MCF 10A (cell line): ENCODE measurements around the gene RNF44. TPM values are rescaled to one million over a fixed set of nuclear protein-coding genes. Genes with fewer than 3 reads are reported as not detected.

ENCODE experiments used
- BruUV-seq: library from RNA; stranded (reverse); fragments of 400-500 nt; replicated peaks from 2 replicates; lab custom pipeline; 2021; lab: Mats Ljungman, UMichigan
- CTCF ChIA-PET: fragments of 300-600 bp; sonication (Branson Sonifier 250); formaldehyde crosslinking; extraction: SDS; loops from one replicate; lab custom pipeline; 2021; ENCODE audit warnings: antibody characterized with exemption, inconsistent platforms; lab: Yijun Ruan, JAX
- POLR2A ChIA-PET: fragments of 300-600, 350-650 bp; sonication (Branson Sonifier 250); formaldehyde crosslinking; extraction: SDS; loops from one replicate; lab custom pipeline; 2020; ENCODE audit warnings: antibody characterized with exemption, inconsistent platforms; lab: Yijun Ruan, JAX
- DNase-seq: peaks from one replicate; pipeline ENCODE4 v3.0.0-alpha.2; 2018; ENCODE audit not compliant: unreplicated experiment
- H3K27ac Mint-ChIP-seq: one replicate; pipeline ENCODE4 v1.8.0; 2022; ENCODE audit warnings: mild to moderate bottlenecking, low read depth, mixed read lengths; ENCODE audit not compliant: unreplicated experiment
- H3K27me3 Mint-ChIP-seq: one replicate; pipeline ENCODE4 v1.8.0; 2022; ENCODE audit warnings: mixed read lengths; ENCODE audit not compliant: insufficient read depth, unreplicated experiment
- H3K36me3 Mint-ChIP-seq: one replicate; pipeline ENCODE4 v1.8.0; 2022; ENCODE audit warnings: mild to moderate bottlenecking, moderate library complexity, mixed read lengths; ENCODE audit not compliant: insufficient read depth, unreplicated experiment
- H3K4me1 Mint-ChIP-seq: one replicate; pipeline ENCODE4 v1.8.0; 2022; ENCODE audit warnings: mixed read lengths; ENCODE audit not compliant: insufficient read depth, unreplicated experiment
- H3K4me3 Mint-ChIP-seq: one replicate; pipeline ENCODE4 v1.8.0; 2022; ENCODE audit warnings: mild to moderate bottlenecking, moderate library complexity, mixed read lengths; ENCODE audit not compliant: unreplicated experiment
- H3K9me3 Mint-ChIP-seq: one replicate; pipeline ENCODE4 v1.8.0; 2022; ENCODE audit warnings: mixed read lengths; ENCODE audit not compliant: unreplicated experiment
- CTCF ChIP-seq: fragments of 200-600 bp; IDR thresholded peaks from one replicate; pipeline ENCODE4 v1.8.0; 2022; ENCODE audit warnings: antibody characterized with exemption, mild to moderate bottlenecking; ENCODE audit not compliant: unreplicated experiment
- intact Hi-C: fragments of 100-400 bp; cut with micrococcal nuclease; formaldehyde crosslinking; loops from 2 replicates; pipeline ENCODE4 v1.14.1; 2022
- total RNA-seq: library from RNA; stranded (reverse); gene quantifications from 2 replicates; pipeline ENCODE4 v1.2.3, GENCODE V29; 2022

The RNF44 gene
- total RNA-seq, 1 experiment from 2014 or later: 60.1 TPM

DNA sequence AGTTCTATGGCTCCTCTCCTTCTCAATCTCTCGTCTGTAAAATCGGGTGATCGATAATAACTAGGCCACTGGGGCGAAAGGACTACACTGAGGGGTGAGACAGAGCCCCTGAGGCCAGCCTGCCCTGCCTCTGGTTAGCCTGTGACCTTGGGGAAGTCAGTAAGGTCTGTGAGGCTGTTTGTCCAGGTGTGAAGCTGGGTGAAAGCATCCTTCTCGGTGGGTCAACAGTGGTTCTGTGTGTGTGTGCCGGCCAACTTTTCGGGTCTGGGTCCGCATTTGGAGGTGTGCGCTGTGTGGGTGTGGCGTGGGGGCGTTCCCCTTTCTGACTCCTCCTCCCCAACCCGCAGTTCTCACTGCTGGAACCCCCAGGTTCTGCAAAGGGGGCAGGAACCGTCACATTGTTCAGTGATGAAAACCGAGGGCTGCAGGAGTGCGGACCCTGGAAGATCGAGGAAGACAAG, 5.0 kb upstream of the RNF44 start:
- peaks cover 14% of the 10 kb centered on the region for H3K36me3 Mint-ChIP-seq
- POLR2A ChIA-PET: interaction anchor here (0.6 to 4.2 kb wide), 19 partner anchors 7 to 154 kb away, joined by 3 to 73 read pairs (median 11); partner anchors contain the start of genes CLTB, FAF2, HIGD2A and NOP16

DNA sequence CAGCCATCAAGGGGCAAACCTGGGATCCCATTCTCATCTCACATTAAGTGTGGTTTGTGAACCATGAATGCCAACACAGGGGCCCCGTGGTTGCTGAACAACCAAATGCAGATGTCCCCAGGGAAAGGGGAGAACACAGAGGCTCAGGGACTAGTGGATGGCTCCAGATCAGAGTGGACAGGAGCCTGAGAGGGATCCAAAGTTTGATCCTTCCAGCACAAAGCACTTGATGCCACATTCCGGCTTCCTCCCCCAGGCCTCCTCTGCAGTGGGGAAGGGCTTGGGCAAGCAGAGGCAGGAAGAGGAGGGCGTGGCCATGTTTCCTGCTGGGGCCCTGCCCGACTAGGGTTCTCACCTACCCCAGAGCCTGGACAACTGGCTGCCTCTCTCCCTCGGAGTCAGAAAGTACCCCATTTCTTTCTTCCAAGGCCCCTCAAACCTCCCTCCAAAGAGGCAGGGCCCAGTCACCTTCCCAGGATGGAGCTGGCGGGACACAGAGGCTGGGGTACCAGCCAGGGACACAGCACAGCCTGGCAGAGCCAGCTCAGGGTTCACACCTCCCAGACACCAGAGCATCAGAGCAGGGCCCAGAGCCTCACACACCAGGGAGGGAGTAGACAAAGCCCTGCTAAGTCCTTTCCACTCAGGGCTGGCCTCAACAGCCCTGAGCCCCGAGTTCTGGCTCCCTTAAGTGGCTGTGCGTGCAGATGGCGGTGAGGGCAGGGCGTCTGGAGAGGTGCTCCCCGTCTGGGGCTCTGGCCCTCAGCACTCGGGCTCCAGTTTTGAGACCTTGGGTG, 4.3 kb upstream of the RNF44 start:
- CTCF ChIA-PET: interaction anchor here (0.5 to 4.2 kb wide), 7 partner anchors 8 to 190 kb away, joined by 3 to 32 read pairs (median 4); partner anchors contain the start of genes CDHR2 and CLTB
- intact Hi-C loops: loop anchor here (2.0 kb wide), 2 partner anchors 37 to 43 kb away; no protein-coding TSS in a partner anchor
- H3K27ac Mint-ChIP-seq: peak overlapping the region; percentile 84
- peaks cover 14% of the 10 kb centered on the region for H3K36me3 Mint-ChIP-seq
- BruUV-seq: no TSS peak
- no peaks in the 10 kb centered on the region for H3K27me3 Mint-ChIP-seq
- H3K9me3 Mint-ChIP-seq: no peaks in the 10 kb centered on the region
- H3K4me3 Mint-ChIP-seq: peak overlapping the region; percentile 89
- H3K4me1 Mint-ChIP-seq: peaks cover 31% of the 10 kb centered on the region
- POLR2A ChIA-PET: interaction anchor here (1.0 to 4.2 kb wide), 6 partner anchors 52 to 153 kb away, joined by 4 to 73 read pairs (median 19); partner anchors contain the start of genes CLTB, FAF2, HIGD2A and NOP16
- TF ChIP-seq CTCF: no peak
- peak; percentile 86 for DNase-seq

More for the DNA sequence above, 5.0 kb upstream of the RNF44 start:
- CTCF ChIA-PET: interaction anchor here (0.5 to 4.2 kb wide), 14 partner anchors 8 to 190 kb away, joined by 3 to 32 read pairs (median 4); partner anchors contain the start of genes CLTB and FAF2
- intact Hi-C loops: loop anchor here (2.0 kb wide), 2 partner anchors 37 to 43 kb away; no protein-coding TSS in a partner anchor
- H3K27ac Mint-ChIP-seq: peak overlapping the region; percentile 84
- no peaks in the 10 kb centered on the region for H3K9me3 Mint-ChIP-seq
- TF ChIP-seq CTCF: no peak
- H3K4me3 Mint-ChIP-seq: peak overlapping the region; percentile 89
- peaks cover 31% of the 10 kb centered on the region for H3K4me1 Mint-ChIP-seq
- no peaks in the 10 kb centered on the region for H3K27me3 Mint-ChIP-seq
- no TSS peak for BruUV-seq
- peak; percentile 25 for DNase-seq

- Mint-ChIP-seq H3K27ac (peak overlapping the region; percentile 84), H3K4me3 (peak overlapping the region; percentile 89), H3K36me3 (peaks cover 15% of the 10 kb centered on the region), H3K4me1 (peaks cover 31% of the 10 kb centered on the region), H3K9me3 (no peaks in the 10 kb centered on the region), H3K27me3 (no peaks in the 10 kb centered on the region)
- no peak for TF ChIP-seq CTCF
- intact Hi-C loops: no loop called here
- POLR2A ChIA-PET: interaction anchor here (1.0 to 8.3 kb wide), 4 partner anchors 53 to 129 kb away, joined by 4 to 134 read pairs (median 28); partner anchors contain the start of genes CLTB and FAF2
- CTCF ChIA-PET: interaction anchor here (0.5 to 4.2 kb wide), 4 partner anchors 8 to 124 kb away, joined by 3 to 32 read pairs (median 6); partner anchors contain the start of genes CDHR2 and CLTB
- BruUV-seq: no TSS peak
- no peak for DNase-seq
Measured at GRCh38 chr5:176540956-176541337, 3.7 kb upstream of the RNF44 start.

DNA sequence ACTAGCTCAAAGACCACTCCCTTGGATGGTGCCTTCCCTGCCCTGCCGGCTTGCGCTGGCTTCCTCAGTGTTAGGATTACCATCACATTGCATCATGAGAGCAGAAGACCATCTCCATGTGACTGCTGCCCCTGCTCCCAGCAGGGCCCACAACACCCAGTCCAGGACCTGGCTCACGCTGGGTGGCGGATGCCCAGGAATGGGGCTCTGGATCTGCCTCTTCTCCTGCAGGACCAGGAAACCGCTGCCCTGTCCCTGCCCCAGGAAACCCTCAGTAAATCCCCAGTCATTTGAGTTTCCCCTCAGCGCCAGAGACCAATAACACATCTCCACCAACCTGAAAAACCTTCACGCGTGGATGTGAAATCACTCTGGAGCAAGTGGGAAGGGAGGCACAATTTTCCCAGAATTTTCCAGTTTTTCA, 3.3 kb upstream of the RNF44 start:
- no peaks in the 10 kb centered on the region for H3K27me3 Mint-ChIP-seq
- H3K4me3 Mint-ChIP-seq: peak overlapping the region; percentile 89
- intact Hi-C loops: no loop called here
- no peaks in the 10 kb centered on the region for H3K9me3 Mint-ChIP-seq
- no peak for DNase-seq
- POLR2A ChIA-PET: interaction anchor here (0.9 to 8.3 kb wide), 4 partner anchors 13 to 124 kb away, joined by 4 to 134 read pairs (median 66); partner anchors contain the start of genes CLTB and FAF2
- CTCF ChIA-PET: interaction anchor here (0.9 to 1.2 kb wide), 2 partner anchors 9 to 122 kb away, joined by 3 to 6 read pairs; partner anchors contain the start of gene CDHR2
- TF ChIP-seq CTCF: no peak
- H3K36me3 Mint-ChIP-seq: peaks cover 20% of the 10 kb centered on the region
- H3K4me1 Mint-ChIP-seq: peaks cover 33% of the 10 kb centered on the region
- no peak overlapping the region for H3K27ac Mint-ChIP-seq
- no TSS peak for BruUV-seq
